Measurements from ENCODE around the gene TAPBPL.
"Not testable (repeated sequence)": the region's sequence is repeated elsewhere in the genome, so short reads cannot be mapped to it uniquely, and the experiment has no call there.

TAPBPL gene

DNA sequence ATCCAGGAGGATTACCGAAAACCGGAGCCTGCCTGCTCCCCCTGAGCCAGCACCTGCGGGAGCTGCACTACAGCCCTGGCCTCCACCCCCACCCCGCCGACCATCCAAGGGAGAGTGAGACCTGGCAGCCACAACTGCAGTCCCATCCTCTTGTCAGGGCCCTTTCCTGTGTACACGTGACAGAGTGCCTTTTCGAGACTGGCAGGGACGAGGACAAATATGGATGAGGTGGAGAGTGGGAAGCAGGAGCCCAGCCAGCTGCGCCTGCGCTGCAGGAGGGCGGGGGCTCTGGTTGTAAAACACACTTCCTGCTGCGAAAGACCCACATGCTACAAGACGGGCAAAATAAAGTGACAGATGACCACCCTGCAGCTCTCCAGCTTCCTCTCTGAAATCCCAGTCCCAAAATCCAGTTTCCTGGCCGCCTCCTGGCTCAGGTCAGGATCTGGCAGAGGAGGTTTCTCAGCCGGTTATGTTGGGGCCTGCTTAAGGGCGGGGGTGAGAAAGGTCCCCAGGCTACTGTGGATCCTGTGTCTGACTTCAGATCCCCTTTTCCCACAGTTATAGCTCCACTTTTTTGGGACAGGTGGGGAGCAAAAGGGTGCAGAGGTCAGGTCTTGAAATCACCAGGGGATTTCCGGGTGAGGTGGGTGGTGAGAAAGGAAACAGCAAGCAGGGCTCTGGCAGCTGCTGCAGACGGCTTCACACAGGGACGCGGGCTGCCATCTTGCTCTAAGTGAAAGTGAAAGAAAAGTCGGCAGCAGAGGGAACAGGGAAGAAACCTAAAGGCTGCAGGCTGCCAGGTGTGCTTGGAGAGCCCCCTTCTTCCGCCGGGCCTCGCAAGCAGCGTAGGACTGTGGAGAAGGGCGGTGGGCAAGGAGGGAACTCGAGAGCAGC, at the start of gene TAPBPL:
TSS of gene TAPBPL (plus strand) at position 695 of the 897 bp plus-strand sequence. CDS start 207 bp downstream, outside the sequence.
- DNase-seq = peak; percentile 65 to 83

GRCh38 chr12:6404390-6404789, 47.5 kb upstream of the TAPBPL start:
- DNase-seq = no peak

DNA sequence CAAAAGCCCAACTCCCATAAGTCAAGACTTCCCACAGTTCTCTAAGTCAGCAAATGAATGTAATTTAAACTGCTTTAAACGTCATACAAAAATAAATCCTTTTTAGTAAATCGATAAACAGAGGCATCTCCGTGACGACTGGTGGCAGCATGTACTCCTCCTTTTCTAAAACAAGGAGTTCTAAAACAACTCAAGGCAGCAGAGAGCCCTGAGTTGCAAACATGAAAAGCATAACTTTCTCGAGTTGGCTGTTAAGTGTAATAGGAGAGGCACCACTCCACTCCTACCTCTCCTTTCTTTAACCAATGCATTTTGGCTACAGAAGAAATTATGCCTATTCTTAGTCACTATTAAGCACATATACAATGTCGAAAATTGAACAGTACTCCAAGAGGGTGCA, 45.9 kb upstream of the TAPBPL start:
- DNase-seq = no peak

DNA sequence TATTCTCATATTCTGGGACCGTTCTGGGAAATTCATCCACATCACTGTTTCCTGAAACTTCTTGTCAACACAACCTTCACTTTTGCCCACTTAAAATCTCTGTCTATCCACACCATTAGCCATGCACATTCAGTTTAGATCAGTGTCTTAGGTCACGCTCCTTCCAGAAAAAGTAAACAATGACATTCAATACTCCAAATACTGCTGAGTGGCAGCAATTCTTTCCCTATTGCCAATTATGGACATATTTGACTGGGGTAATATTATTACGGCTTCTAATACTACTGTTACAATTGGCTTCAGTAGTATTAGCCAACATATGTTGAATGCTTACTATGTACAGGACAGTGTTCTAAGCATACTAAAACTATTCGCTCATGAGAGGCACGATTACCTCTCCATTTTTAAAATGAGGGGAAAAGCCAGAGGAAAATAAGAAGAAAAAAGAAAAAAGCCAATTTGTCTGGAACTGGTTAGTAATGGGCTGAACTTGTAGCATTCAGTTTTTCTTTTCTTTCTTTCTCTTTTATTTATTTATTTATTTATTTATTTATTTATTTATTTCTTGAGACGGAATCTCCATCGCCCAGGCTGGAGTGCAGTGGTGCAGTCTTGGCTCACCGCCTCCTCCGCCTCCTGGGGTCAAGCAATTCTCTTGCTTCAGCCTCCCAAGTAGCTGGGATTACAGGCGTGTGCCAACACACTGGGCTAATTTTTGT, 44.4 kb upstream of the TAPBPL start:
- DNase-seq = no peak

GRCh38 chr12:6416596-6416995, 35.2 kb upstream of the TAPBPL start:
- DNase-seq = no peak

DNA sequence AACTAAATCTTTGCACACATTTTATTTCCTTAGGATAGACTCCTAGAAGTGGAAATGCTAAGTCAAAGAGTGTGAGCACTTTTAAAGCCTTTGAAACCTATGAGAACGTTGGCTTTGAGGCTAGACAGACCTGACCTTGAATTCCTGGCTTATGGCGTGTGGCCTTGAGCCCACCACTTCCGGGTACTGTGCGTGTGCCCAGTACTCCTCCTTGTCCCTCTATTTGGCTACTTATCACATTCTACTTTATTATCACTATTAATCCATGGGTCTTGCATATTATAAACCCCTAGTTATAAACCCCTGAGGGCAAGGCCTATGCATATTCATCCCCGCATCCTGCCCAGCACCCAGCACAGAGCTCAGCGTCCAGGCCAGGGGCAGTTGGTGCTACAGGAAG, 33.0 kb upstream of the TAPBPL start:
- DNase-seq = no peak

GRCh38 chr12:6420364-6420763, 31.5 kb upstream of the TAPBPL start:
- no peak for DNase-seq

DNA sequence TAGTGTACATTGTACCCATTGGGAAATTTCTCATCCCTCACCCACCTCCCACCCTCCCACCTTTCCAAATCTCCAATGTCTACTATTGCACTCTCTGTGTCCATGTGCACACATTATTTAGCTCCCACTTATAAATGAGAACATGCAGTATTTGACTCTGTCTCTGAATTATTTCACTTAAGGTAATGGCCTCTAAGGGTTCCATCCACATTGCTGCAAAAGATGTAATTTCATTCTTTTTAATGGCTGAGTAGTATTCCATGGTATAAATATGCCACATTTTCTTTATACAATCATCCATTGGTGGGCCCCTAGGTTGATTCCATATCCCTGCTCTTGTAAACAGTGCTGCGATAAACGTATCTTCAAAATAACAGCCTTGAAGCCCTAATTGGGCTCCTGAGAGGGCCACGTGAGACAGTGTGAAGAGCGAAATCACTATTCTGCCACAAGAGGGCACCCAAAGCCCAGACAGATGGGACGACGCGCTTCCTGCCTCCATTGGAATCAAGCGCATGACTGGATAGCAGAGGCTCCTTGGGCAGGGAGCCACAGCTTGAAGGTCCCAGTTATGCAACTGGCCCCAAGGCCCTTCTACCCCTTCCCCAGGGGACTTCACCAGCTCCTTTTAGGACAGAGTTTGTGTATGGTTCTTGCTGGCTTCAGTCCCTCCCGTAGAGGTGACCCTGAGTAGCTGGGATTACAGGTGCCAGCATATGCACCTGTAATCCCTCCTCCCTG, 28.4 kb upstream of the TAPBPL start:
- peak; percentile 56 to 74 for DNase-seq

GRCh38 chr12:6424008-6424347, 27.9 kb upstream of the TAPBPL start:
- DNase-seq = no peak

DNA sequence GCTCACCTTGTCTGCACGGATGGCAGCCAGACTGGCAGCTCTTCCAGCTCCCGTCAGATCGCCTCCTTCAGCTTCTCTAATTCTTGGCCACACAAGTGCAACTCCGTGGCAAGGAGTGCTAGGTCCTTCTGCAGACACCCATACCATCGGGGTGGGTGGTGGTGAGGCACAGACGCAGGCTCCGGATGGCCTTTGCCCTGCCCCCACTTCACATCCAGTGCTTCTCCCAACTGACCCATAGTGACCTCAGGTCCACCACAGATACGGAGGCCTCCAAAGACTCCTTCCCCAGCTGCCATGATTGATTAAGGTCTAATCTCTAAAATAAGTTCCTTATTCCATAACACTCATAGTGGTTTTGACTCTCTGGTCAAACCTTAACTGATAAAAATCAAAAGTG, 27.0 kb upstream of the TAPBPL start:
- DNase-seq = no peak

DNA sequence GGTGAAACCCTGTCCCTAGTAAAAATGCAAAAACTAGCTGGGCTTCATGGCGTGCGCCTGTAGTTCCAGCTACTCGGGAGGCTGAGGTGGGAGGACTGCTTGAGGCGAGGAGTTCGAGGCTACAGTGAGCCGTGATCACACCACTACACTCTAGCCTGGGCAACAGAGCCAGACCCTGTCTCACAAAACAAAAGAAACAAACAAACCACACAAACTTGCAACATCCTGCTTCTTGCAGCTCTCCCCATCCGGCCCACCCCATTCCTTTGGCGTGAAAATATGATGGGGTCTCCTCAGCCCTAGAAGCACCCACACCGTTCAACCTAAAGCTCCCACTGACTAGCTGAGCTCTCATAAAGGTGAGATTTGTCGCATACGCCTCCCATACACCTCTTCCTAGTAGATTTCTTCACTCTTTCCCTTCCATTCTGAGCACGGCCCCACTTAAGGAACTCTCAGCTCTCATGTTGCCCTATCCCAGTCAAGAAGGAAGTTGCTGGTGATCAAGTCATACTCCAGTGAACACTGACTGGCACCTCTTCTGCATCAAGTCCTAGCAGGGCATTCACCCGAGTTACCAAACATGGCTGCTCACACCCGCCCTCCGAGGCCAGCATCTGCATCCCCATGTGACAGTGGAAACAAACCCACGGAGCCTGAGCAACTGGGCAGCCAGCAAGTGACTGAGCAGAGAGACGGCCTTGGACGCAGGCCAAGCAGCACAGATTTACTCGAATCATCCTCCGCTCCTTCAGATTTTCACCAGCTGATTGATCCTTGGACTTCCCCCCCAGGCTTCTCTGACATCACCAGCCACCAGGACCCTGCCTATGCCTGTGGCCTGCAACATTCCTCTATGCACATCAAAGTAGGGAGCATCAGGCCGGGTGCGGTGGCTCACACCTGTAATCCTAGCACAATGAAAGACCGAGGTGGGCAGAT, 26.0 kb upstream of the TAPBPL start:
- DNase-seq = no peak

GRCh38 chr12:6426882-6427671, 24.8 kb upstream of the TAPBPL start:
- DNase-seq = peak; percentile 86 to 95

GRCh38 chr12:6427796-6428195, 24.0 kb upstream of the TAPBPL start:
- DNase-seq = not testable (repeated sequence)

DNA sequence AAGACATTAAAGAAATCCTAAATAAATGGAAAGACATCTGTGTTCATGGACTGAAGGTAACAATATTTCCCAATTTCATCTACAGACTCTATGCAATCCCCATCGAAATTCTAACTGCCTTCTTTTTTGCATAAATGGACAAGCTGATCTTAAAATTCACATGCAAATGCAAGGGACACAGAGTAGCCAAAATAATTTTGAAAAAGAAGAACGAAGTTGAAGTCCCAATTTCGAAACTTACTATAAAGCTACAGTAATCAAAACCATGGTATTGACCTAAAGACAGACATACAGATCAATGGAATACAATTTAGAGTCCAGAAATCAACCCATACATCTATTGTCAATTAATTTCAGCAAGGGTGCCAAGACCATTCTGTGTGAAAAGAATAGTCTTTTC, 23.5 kb upstream of the TAPBPL start:
- no peak for DNase-seq

DNA sequence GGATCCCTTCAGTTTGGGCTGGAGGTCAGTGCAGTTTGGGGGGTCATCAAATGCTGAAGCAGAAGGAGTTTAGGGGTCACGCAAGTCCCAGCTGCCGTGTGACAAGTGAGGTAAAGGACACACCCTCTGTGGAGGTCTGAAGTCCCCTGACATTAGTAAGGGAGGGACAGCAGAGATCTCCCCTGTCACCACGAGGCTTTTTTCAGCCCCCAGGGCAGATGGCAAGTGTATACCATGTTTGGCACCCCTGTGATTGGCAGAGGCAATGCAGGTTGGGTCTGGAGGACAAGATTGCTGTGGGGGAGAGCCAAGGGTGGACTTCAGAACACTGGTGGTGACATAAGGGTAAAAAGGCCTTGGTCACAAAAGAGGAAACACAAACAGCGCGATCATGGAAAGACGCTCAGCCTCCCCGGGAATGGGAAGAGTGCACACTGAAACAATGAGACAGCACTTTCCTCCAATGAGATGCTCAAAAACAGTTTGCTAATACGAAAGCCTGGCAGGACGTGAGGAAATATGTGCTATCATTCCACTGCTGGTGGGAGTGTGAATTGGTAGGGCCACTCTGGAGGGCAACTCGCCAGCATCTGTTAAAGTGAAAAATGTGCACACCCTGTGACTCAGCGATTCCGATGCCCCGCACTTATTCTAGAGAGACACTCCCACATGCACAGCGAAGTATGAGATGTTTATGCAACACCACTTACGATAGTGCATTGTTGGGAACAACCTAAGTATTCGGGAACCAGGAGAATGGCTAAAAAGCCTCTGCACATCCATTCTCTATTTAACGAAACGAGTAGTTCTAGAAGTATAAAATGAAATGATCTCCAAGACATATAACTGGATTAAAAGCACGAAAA, 21.5 kb upstream of the TAPBPL start:
- peak; percentile 56 to 80 for DNase-seq

DNA sequence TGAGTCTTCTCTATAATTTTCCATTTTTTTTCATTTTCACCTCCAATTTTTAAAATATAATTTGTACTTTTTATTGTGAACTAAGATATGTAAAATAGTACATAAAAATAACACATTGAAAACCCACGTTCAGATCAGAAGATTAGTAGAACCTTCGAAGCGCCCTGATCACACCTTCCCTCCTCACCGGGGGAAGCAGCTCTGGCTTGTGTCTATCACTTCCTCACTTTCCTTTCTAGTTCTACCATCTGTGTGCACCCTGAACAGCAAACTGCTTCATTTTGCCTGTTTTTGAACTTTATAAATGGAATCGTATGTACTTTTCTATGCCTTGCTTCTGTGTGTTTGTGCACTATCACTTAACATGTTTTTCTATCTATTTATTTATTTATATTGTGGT, 18.9 kb upstream of the TAPBPL start:
- DNase-seq = no peak

- peak in 1 of 2 experiments; percentile 32 for DNase-seq
Observed at GRCh38 chr12:6434205-6435140, 17.4 kb upstream of the TAPBPL start.

DNA sequence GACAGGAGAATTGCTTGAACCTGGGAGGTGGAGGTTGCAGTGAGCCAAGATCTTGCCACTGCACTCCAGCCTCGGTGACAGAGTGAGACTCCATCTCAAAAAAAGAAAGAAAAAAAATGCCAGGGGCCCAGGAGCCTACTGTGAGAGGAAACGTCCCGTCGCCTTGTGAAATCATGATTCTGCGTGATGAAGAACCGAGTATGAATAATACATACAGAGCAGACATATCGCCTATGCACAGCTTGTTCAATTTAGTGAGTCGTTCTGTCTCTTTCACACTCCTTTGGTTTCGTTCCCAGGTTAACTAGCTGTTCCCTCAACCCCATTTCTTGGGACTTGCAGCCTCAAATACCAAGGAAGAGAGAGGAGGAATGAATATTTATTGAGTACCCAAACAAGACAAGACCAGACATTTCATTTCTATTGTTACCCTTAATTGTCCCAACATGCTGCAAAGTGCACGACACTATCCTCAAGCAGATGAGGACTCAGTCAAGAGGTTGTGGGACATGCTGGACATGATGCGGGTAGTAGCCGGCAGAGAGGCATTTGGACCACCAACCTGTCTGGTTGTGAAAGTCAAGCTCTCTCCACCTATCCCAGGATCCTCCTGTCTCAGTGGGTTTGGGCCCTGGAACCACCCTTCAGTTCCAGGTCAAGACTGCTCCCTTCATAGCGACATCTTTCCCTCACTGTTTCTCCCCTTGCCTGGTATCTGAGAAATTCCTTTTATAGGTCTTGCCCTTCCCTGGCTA, 15.7 kb upstream of the TAPBPL start:
- DNase-seq = no peak

DNA sequence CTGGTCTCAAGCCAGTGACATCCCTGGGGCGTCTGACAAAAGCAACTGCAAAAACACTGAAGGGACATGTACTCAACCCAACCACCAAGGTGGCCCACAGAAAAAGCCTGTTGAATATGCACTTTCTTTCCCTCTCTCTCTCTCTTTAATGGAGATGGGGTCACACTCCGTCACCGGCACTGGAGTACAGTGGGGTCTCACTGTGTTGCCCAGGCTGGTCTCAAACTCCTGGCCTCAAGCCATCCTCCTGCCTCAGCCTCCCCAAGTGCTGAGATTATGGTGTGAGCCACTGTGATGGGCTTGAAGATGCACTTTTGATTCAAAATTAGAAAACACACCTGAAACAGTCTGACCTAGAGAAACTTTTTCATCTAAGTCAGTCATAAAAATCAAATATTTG, 14.3 kb upstream of the TAPBPL start:
- DNase-seq = no peak
